GM23338 (cell line): ENCODE measurements around the gene ZDHHC3. TPM values are rescaled to one million over a fixed set of nuclear protein-coding genes. Genes with fewer than 3 reads are reported as not detected.

Source experiments
- ATAC-seq: fragments of 200-7000 bp; cut with Tn5 transposase; 3 replicates; pipeline ENCODE4 v1.9.1; 2020
- DNase-seq: peaks from one replicate; pipeline ENCODE4 v3.0.0-alpha.2; 2015; ENCODE audit warnings: low spot score
- H2AFZ ChIP-seq: fragments of 200-600 bp; sonication (generic); 2 replicates; pipeline ENCODE4 v1.8.0; 2016; ENCODE audit warnings: antibody characterized with exemption, mild to moderate bottlenecking, moderate library complexity
- H3F3A ChIP-seq: fragments of 200-600 bp; sonication (generic); replicated peaks from 2 replicates; pipeline ENCODE4 v1.8.0; 2017; ENCODE audit warnings: antibody characterized with exemption, mixed run types, low read depth
- H3K27ac ChIP-seq: fragments of 200-600 bp; sonication (generic); 2 replicates; pipeline ENCODE4 v1.6.1; 2016; ENCODE audit warnings: low read depth
- H3K27me3 ChIP-seq: fragments of 200-600 bp; sonication (generic); 2 replicates; pipeline ENCODE4 v1.8.0; 2016; ENCODE audit warnings: mild to moderate bottlenecking, mixed run types, moderate library complexity; ENCODE audit not compliant: insufficient read depth
- H3K36me3 ChIP-seq: fragments of 200-600 bp; sonication (generic); 2 replicates; pipeline ENCODE4 v1.8.0; 2016; ENCODE audit warnings: mild to moderate bottlenecking; ENCODE audit not compliant: insufficient read depth
- H3K4me1 ChIP-seq: fragments of 200-600 bp; sonication (generic); 2 replicates; pipeline ENCODE4 v1.8.0; 2016; ENCODE audit warnings: mild to moderate bottlenecking, moderate library complexity; ENCODE audit not compliant: insufficient read depth
- H3K4me2 ChIP-seq: fragments of 200-600 bp; sonication (generic); 2 replicates; pipeline ENCODE4 v1.7.1; 2017; ENCODE audit warnings: mixed run types
- H3K4me3 ChIP-seq: fragments of 200-600 bp; sonication (generic); 2 replicates; pipeline ENCODE4 v1.6.1; 2016; ENCODE audit warnings: mixed run types
- H3K79me2 ChIP-seq: fragments of 200-600 bp; sonication (generic); replicated peaks from 2 replicates; pipeline ENCODE4 v1.8.0; 2017; ENCODE audit warnings: mild to moderate bottlenecking; ENCODE audit not compliant: insufficient read depth
- H3K9me2 ChIP-seq: fragments of 200-600 bp; sonication (generic); 2 replicates; pipeline ENCODE4 v1.8.0; 2017; ENCODE audit not compliant: insufficient read depth
- H4K20me1 ChIP-seq: fragments of 200-600 bp; sonication (generic); replicated peaks from 2 replicates; pipeline ENCODE4 v1.8.0; 2017; ENCODE audit warnings: mild to moderate bottlenecking; ENCODE audit not compliant: insufficient read depth
- H3K27ac Mint-ChIP-seq: 2 replicates; pipeline ENCODE4 v1.8.0; 2020; ENCODE audit warnings: inconsistent platforms, mild to moderate bottlenecking, moderate library complexity, mixed read lengths
- H3K27me3 Mint-ChIP-seq: 3 replicates; pipeline ENCODE4 v1.8.0; 2022; ENCODE audit warnings: low read depth, mild to moderate bottlenecking, moderate library complexity, mixed read lengths, inconsistent platforms; ENCODE audit not compliant: insufficient read depth, poor library complexity
- H3K36me3 Mint-ChIP-seq: 3 replicates; pipeline ENCODE4 v1.8.0; 2021; ENCODE audit warnings: low read depth, mild to moderate bottlenecking, inconsistent platforms, moderate library complexity, mixed read lengths
- H3K4me1 Mint-ChIP-seq: 3 replicates; pipeline ENCODE4 v1.8.0; 2020; ENCODE audit warnings: mild to moderate bottlenecking, inconsistent platforms, mixed read lengths
- H3K4me3 Mint-ChIP-seq: 3 replicates; pipeline ENCODE4 v1.8.0; 2021; ENCODE audit warnings: moderate library complexity, mild to moderate bottlenecking, inconsistent platforms, mixed read lengths
- H3K9me3 Mint-ChIP-seq: 3 replicates; pipeline ENCODE4 v1.8.0; 2020; ENCODE audit warnings: moderate library complexity, mild to moderate bottlenecking, inconsistent platforms, mixed read lengths
- CREB1 ChIP-seq: fragments of 250-450 bp; sonication (Bioruptor Pico); IDR thresholded peaks from 2 replicates; pipeline ENCODE4 v1.5.0; 2020; ENCODE audit warnings: low read depth, mild to moderate bottlenecking, moderate library complexity
- EZH2 ChIP-seq: fragments of 200-600 bp; sonication (generic); IDR thresholded peaks from one replicate; pipeline ENCODE4 v1.8.0; 2017; ENCODE audit warnings: antibody characterized with exemption, mild to moderate bottlenecking, low read depth; ENCODE audit not compliant: unreplicated experiment
- EZH2phosphoT487 ChIP-seq: fragments of 200-600 bp; sonication (generic); IDR thresholded peaks from one replicate; pipeline ENCODE4 v1.8.1; 2018; ENCODE audit warnings: antibody characterized with exemption; ENCODE audit not compliant: unreplicated experiment
- JUNB ChIP-seq: IDR thresholded peaks from one replicate; pipeline ENCODE4 v1.6.1; 2016; ENCODE audit warnings: antibody characterized with exemption; ENCODE audit not compliant: unreplicated experiment
- NANOG ChIP-seq: IDR thresholded peaks from 2 replicates; pipeline ENCODE4 v1.6.1; 2016; ENCODE audit warnings: antibody characterized with exemption, borderline replicate concordance
- POLR2AphosphoS5 ChIP-seq: IDR thresholded peaks from 2 replicates; pipeline ENCODE4 v1.6.1; 2016; ENCODE audit warnings: antibody characterized with exemption, low read depth
- REST ChIP-seq: IDR thresholded peaks from one replicate; pipeline ENCODE4 v1.6.1; 2018; ENCODE audit warnings: antibody characterized with exemption; ENCODE audit not compliant: unreplicated experiment
- STAT1 ChIP-seq: IDR thresholded peaks from one replicate; pipeline ENCODE4 v1.6.1; 2016; ENCODE audit warnings: antibody characterized with exemption; ENCODE audit not compliant: unreplicated experiment
- ZNF114 ChIP-seq: fragments of 250-450 bp; sonication (Bioruptor Pico); IDR thresholded peaks from 2 replicates; pipeline ENCODE4 v1.5.0; 2020; ENCODE audit warnings: mild to moderate bottlenecking, moderate library complexity
- ZNF331 ChIP-seq: fragments of 250-450 bp; sonication (Bioruptor Pico); IDR thresholded peaks from 2 replicates; pipeline ENCODE4 v1.5.0; 2020; ENCODE audit warnings: low read depth, mild to moderate bottlenecking, moderate library complexity
- ZNF462 ChIP-seq: fragments of 250-450 bp; sonication (Bioruptor Pico); IDR thresholded peaks from 2 replicates; pipeline ENCODE4 v1.5.0; 2020; ENCODE audit warnings: mild to moderate bottlenecking, moderate library complexity
- polyA plus RNA-seq: library from polyadenylated mRNA; unstranded; fragments of >200 nt; fragmentation: Nextera tagmentation; extraction: Ambion mirVana; gene quantifications from 2 replicates; pipeline ENCODE4 v1.2.1, GENCODE V29; 2016
- total RNA-seq: library from RNA; depleted of rRNA; stranded (reverse); fragments of >200 nt; shearing (Covaris generic); gene quantifications from 2 replicates; pipeline ENCODE4 v1.2.3, GENCODE V29; 2014
- TF ChIP-seq, protein P1 (sequence below): IDR thresholded peaks from 2 replicates; pipeline ENCODE4 v1.6.1; 2016; ENCODE audit warnings: antibody characterized with exemption
- TF ChIP-seq, protein P2 (sequence below), 2 experiments: fragments of 200-600 bp in 1 of 2; sonication (generic) in 1 of 2; conservative IDR thresholded peaks; 2 replicates each; pipeline versions ENCODE4 v1.5.1 to v1.6.1; 2016 to 2017; ENCODE audit warnings: antibody characterized with exemption in 2 of 2, low read depth in 2 of 2, mild to moderate bottlenecking in 2 of 2, moderate library complexity in 1 of 2

ZDHHC3 gene
- total and polyA plus RNA-seq, 2 experiments from 2014 or later = 28.9 to 84.2 TPM

DNA sequence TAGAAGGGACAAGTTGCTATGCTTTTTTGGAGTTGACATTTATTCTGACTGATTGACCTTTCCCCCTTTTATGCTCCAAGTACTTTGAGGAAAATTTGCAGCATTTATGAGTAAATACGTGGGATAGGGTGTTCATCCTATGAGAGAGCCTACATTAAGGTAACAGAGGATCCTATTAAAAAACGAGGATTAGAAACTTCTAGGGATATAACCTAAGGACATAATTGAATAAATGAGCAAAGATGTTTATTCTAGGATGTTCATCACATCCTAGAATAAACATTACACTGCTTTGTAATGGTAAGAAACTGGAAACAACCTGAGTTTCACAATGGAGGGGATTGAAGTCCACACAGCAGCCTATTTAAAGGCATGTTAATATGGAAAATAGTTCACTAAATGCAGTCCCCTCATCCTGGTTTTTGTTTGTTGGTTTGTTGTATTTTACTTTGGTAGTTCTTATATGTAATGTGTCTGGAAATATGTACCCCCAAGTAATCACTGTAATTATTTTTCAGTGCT lies 26.2 kb upstream of the ZDHHC3 start:
- peaks cover 65% of the 10 kb centered on the region for H3K36me3 ChIP-seq
- DNase-seq (no peak), ATAC-seq (no peak)
- H3K4me3 ChIP-seq = no peak overlapping the region
- no peak overlapping the region for H3K4me2 ChIP-seq
- Mint-ChIP-seq H3K27me3 (no peaks in the 10 kb centered on the region), H3K27ac (no peak overlapping the region), H3K36me3 (peaks cover 88% of the 10 kb centered on the region), H3K4me3 (no peak overlapping the region), H3K4me1 (no peaks in the 10 kb centered on the region), H3K9me3 (peaks cover 10% of the 10 kb centered on the region)
- H2AFZ ChIP-seq = no peak overlapping the region
- no peak overlapping the region for H3K27ac ChIP-seq
- no peaks in the 10 kb centered on the region for H3K27me3 ChIP-seq
- no peaks in the 10 kb centered on the region; the same call in 1 of the 2 replicates for H3K79me2 ChIP-seq
- H3F3A ChIP-seq = no peaks in the 10 kb centered on the region
- peaks cover 12% of the 10 kb centered on the region for H4K20me1 ChIP-seq
- TF ChIP-seq STAT1 (no peak), ZNF462 (CRISPR knock-in tag) (no peak), POLR2AphosphoS5 (no peak), JUNB (no peak), REST (no peak), NANOG (no peak), ZNF331 (no peak), EZH2 (no peak), EZH2phosphoT487 (no peak), ZNF114 (CRISPR knock-in tag) (no peak), CREB1 (CRISPR knock-in tag) (no peak)
- TF ChIP-seq, protein P1, sequence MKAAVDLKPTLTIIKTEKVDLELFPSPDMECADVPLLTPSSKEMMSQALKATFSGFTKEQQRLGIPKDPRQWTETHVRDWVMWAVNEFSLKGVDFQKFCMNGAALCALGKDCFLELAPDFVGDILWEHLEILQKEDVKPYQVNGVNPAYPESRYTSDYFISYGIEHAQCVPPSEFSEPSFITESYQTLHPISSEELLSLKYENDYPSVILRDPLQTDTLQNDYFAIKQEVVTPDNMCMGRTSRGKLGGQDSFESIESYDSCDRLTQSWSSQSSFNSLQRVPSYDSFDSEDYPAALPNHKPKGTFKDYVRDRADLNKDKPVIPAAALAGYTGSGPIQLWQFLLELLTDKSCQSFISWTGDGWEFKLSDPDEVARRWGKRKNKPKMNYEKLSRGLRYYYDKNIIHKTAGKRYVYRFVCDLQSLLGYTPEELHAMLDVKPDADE = no peak
- TF ChIP-seq, protein P2, sequence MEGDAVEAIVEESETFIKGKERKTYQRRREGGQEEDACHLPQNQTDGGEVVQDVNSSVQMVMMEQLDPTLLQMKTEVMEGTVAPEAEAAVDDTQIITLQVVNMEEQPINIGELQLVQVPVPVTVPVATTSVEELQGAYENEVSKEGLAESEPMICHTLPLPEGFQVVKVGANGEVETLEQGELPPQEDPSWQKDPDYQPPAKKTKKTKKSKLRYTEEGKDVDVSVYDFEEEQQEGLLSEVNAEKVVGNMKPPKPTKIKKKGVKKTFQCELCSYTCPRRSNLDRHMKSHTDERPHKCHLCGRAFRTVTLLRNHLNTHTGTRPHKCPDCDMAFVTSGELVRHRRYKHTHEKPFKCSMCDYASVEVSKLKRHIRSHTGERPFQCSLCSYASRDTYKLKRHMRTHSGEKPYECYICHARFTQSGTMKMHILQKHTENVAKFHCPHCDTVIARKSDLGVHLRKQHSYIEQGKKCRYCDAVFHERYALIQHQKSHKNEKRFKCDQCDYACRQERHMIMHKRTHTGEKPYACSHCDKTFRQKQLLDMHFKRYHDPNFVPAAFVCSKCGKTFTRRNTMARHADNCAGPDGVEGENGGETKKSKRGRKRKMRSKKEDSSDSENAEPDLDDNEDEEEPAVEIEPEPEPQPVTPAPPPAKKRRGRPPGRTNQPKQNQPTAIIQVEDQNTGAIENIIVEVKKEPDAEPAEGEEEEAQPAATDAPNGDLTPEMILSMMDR (conservative IDR thresholded peaks at IDR 0.05; ENCODE audit: low read depth in 2 of 2) = no peak
- no peaks in the 10 kb centered on the region for H3K9me2 ChIP-seq
- no peaks in the 10 kb centered on the region for H3K4me1 ChIP-seq
